Loucy (cell line): ENCODE measurements around the gene PCSK5.

Experiments
- CTCF ChIP-seq: fragments of 200-600 bp; sonication (generic); conservative IDR thresholded peaks from 2 replicates; pipeline ENCODE4 v1.5.1; 2014; ENCODE audit warnings: mild to moderate bottlenecking, antibody characterized with exemption, low read length
- EZH2phosphoT487 ChIP-seq: fragments of 200-600 bp; IDR thresholded peaks from 2 replicates; pipeline ENCODE4 v1.6.1; 2018; ENCODE audit warnings: antibody characterized with exemption, mild to moderate bottlenecking, moderate library complexity, borderline replicate concordance

- TF ChIP-seq CTCF, result no peak
- no peak for TF ChIP-seq EZH2phosphoT487
Observed at GRCh38 chr9:76359365-76359764, 468.9 kb downstream of the PCSK5 start.
